Thoracic aorta (tissue), 2 donors: ENCODE measurements around the gene KCNQ2. TPM values are rescaled to one million over a fixed set of nuclear protein-coding genes. Genes with fewer than 3 reads are reported as not detected.

ENCODE experiments used
- ATAC-seq: fragments of 150-250 bp; one replicate; pipeline ENCODE4 v1.8.0; 2017; ENCODE audit warnings: low read depth; ENCODE audit not compliant: insufficient number of reproducible peaks, low FRiP score
- DNase-seq: peaks from one replicate; pipeline ENCODE4 v3.0.0-alpha.2; 2020; ENCODE audit warnings: low spot score
- H3K27ac ChIP-seq, 2 donors: fragments of 200-600 bp; sonication (generic); 1 replicate in 1 of 2; 2 replicates in 1 of 2; pipeline ENCODE4 v1.5.1; 2016; ENCODE audit warnings: mild to moderate bottlenecking in 2 of 2, moderate library complexity in 2 of 2
- H3K27me3 ChIP-seq: fragments of 200-600 bp; sonication (generic); replicated peaks from 2 replicates; pipeline ENCODE4 v1.6.0; 2016; ENCODE audit warnings: mild to moderate bottlenecking; ENCODE audit not compliant: insufficient read depth
- H3K36me3 ChIP-seq: fragments of 200-600 bp; sonication (generic); one replicate; pipeline ENCODE4 v1.5.1; 2016
- H3K4me1 ChIP-seq, 2 donors: fragments of 200-600 bp; sonication (generic); 1 replicate in 1 of 2; 2 replicates in 1 of 2; pipeline versions ENCODE4 v1.5.1 to v1.6.0; 2016; ENCODE audit warnings: low read depth in 2 of 2, mild to moderate bottlenecking in 1 of 2; ENCODE audit not compliant: control insufficient read depth in 1 of 2
- H3K4me3 ChIP-seq: fragments of 200-600 bp; sonication (generic); 2 replicates; pipeline ENCODE4 v1.5.1; 2016; ENCODE audit warnings: mild to moderate bottlenecking
- H3K9me3 ChIP-seq: fragments of 200-600 bp; sonication (generic); 2 replicates; pipeline ENCODE4 v1.5.1; 2016
- CTCF ChIP-seq: fragments of 200-600 bp; sonication (generic); IDR thresholded peaks from one replicate; pipeline ENCODE4 v1.5.1; 2019; ENCODE audit warnings: antibody characterized with exemption
- total RNA-seq, 2 donors: library from RNA; depleted of rRNA; stranded (reverse); fragments of >200 nt; gene quantifications; one replicate each; pipeline versions ENCODE4 v1.1.0 to v1.2.3, GENCODE V29; 2016

The KCNQ2 gene
- total RNA-seq, 2 donors from 2014 or later, result not detected

GRCh38 chr20:63468421-63468820 lies 4.0 kb downstream of the KCNQ2 start:
- no peak overlapping the region for H3K4me3 ChIP-seq
- no peaks in the 10 kb centered on the region for H3K27me3 ChIP-seq
- H3K9me3 ChIP-seq, result no peaks in the 10 kb centered on the region
- peaks cover 0 to 7% of the 10 kb centered on the region in 2 donors for H3K4me1 ChIP-seq
- TF ChIP-seq CTCF, result no peak
- ATAC-seq, result no peak
- DNase-seq, result no peak
- no peak overlapping the region for H3K27ac ChIP-seq
- no peaks in the 10 kb centered on the region for H3K36me3 ChIP-seq

- H3K36me3 ChIP-seq, result no peaks in the 10 kb centered on the region
- H3K9me3 ChIP-seq, result no peaks in the 10 kb centered on the region
- H3K27me3 ChIP-seq, result no peaks in the 10 kb centered on the region
- H3K4me3 ChIP-seq, result no peak overlapping the region
- TF ChIP-seq CTCF, result no peak
- ATAC-seq (no peak), DNase-seq (no peak)
- peaks cover 0 to 7% of the 10 kb centered on the region in 2 donors for H3K4me1 ChIP-seq
- H3K27ac ChIP-seq, result no peak overlapping the region
Measured at GRCh38 chr20:63467294-63468083, 5.0 kb downstream of the KCNQ2 start.

GRCh38 chr20:63466861-63467260 lies 5.6 kb downstream of the KCNQ2 start:
- ATAC-seq, result no peak
- no peaks in the 10 kb centered on the region for H3K9me3 ChIP-seq
- H3K36me3 ChIP-seq, result no peaks in the 10 kb centered on the region
- no peak for TF ChIP-seq CTCF
- no peak for DNase-seq
- no peak overlapping the region for H3K4me3 ChIP-seq
- no peaks in the 10 kb centered on the region for H3K27me3 ChIP-seq
- H3K27ac ChIP-seq, result no peak overlapping the region
- H3K4me1 ChIP-seq, result peaks cover 0 to 2% of the 10 kb centered on the region in 2 donors

GRCh38 chr20:63466250-63466825 lies 6.1 kb downstream of the KCNQ2 start:
- Histone ChIP-seq H3K27me3 (no peaks in the 10 kb centered on the region), H3K9me3 (no peaks in the 10 kb centered on the region), H3K36me3 (no peaks in the 10 kb centered on the region), H3K27ac (no peak overlapping the region), H3K4me3 (no peak overlapping the region), H3K4me1 (no peaks in the 10 kb centered on the region)
- ATAC-seq, result no peak
- DNase-seq, result no peak
- no peak for TF ChIP-seq CTCF

GRCh38 chr20:63465380-63466249 lies 6.8 kb downstream of the KCNQ2 start:
- H3K27ac ChIP-seq, result no peak overlapping the region
- H3K27me3 ChIP-seq, result no peaks in the 10 kb centered on the region
- H3K4me3 ChIP-seq, result no peak overlapping the region
- TF ChIP-seq CTCF, result no peak
- H3K36me3 ChIP-seq, result no peaks in the 10 kb centered on the region
- ATAC-seq (no peak), DNase-seq (no peak)
- H3K4me1 ChIP-seq, result no peaks in the 10 kb centered on the region
- H3K9me3 ChIP-seq, result no peaks in the 10 kb centered on the region
